GM21717 (cell line): ENCODE results near the gene AMN.
"Not testable (repeated sequence)": the region's sequence is repeated elsewhere in the genome, so short reads cannot be mapped to it uniquely, and the experiment has no call there.

Experiments
- ATAC-seq: cut with Tn5 transposase; IDR thresholded peaks from one replicate; pipeline ENCODE4 v1.9.1; 2021; ENCODE audit warnings: mild to moderate bottlenecking, moderate library complexity; ENCODE audit not compliant: unreplicated experiment

Gene AMN

GRCh38 chr14:102922490-102923200, at the start of gene AMN:
AMN (plus strand) TSS chr14:102922663; CDS start chr14:102922689, 26 bp downstream.
- ATAC-seq, result no peak

- no peak for ATAC-seq
Observed at GRCh38 chr14:102873131-102873530, 49.3 kb upstream of the AMN start.

DNA sequence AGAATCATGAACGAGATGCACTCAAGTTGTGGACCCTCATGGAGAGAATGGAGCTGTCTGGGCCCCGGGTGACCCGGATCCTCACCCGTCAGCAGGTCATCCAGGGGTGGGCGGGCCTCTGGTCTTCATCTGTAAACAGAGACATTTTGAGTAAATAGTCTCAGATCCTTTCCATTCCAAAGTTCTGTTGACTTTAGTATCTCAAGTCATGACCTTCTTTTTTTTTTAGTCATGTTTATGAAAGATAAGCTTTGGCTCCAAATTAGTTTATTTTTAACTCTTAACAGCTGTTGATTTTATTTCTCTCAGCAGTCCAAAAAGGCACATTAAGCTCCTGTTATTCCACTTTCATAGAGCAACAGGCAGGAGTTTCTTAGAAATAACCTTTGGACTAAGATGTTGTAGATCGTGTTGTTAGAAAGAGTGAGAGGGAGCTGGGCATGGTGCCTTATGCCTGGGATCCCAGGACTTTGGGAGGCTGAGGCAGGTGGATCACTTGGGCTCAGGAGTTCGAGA, 48.9 kb upstream of the AMN start:
- ATAC-seq, result no peak

- no peak for ATAC-seq
Observed at GRCh38 chr14:102875652-102876051, 46.8 kb upstream of the AMN start.

GRCh38 chr14:102877511-102877910, 45.0 kb upstream of the AMN start:
- not testable (repeated sequence) for ATAC-seq

GRCh38 chr14:102878174-102878969, 44.1 kb upstream of the AMN start:
- no peak for ATAC-seq

DNA sequence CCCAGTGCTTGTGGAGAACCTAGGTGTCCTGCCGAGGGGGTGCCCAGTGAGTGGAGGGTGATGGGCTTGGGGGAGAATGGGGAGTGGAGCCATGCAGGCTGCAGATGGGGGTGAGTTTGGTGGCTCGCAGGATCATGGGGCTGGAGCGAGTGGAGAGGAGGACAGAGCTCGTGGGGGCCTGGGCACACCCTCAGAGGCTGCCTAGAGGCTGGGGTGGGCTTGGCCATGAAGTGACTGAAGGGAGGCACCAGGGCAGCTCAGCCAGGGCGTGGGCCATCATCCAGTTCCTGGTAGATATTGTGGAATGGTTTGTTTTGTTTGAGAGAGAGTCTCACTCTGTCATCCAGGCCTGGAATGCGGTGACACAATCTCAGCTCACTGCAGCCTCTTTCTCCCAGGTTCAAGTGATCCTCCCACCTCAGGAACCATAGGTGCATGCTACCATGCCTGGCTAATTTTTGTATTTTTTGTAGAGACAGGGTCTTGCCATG, 43.4 kb upstream of the AMN start:
- no peak for ATAC-seq

- ATAC-seq, result no peak
Observed at GRCh38 chr14:102882226-102882906, 40.1 kb upstream of the AMN start.

GRCh38 chr14:102883089-102883541, 39.3 kb upstream of the AMN start:
- no peak for ATAC-seq

DNA sequence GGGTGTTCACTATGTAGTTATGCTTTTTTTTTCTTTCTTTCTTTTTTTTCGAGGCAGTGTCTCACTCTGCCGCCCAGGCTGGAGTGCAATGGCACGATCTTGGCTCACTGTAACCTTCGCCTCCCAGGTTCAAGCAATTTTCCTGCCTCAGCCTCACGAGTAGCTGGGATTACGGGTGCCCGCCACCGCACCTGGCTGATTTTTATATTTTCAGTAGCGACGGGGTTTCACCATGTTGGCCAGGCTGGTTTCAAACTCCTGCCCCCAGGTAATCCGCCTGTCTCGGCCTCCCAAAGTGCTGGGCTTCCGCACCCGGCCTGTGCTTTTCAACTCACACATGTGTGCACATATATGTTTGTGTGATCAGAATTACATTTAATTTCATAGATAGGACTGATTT, 38.9 kb upstream of the AMN start:
- no peak for ATAC-seq

GRCh38 chr14:102885737-102886447, 36.6 kb upstream of the AMN start:
- no peak for ATAC-seq

GRCh38 chr14:102888748-102889147, 33.7 kb upstream of the AMN start:
- ATAC-seq, result no peak

GRCh38 chr14:102889615-102890014, 32.8 kb upstream of the AMN start:
- ATAC-seq, result no peak

GRCh38 chr14:102891111-102891510, 31.4 kb upstream of the AMN start:
- ATAC-seq, result no peak

DNA sequence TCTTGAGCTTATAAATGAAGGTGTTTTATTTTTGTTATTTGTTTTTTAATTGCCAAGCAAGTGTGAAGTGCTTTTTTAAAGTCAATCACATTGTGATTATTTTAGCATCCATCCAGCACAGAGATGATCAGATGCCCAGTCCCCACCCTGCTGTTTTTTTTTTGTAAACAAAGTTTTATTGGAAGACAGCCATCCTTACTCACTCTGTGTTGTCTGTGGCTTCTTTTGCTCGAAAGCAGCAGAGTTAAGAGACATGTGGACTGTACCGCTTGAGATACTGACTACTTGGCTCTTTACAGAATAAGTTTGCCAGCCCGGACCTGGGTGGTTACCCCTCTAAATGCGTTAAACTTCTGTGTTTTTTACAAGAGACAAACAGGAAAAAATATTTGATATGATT, 30.9 kb upstream of the AMN start:
- no peak for ATAC-seq

- no peak for ATAC-seq
Observed at GRCh38 chr14:102892651-102893050, 29.8 kb upstream of the AMN start.

DNA sequence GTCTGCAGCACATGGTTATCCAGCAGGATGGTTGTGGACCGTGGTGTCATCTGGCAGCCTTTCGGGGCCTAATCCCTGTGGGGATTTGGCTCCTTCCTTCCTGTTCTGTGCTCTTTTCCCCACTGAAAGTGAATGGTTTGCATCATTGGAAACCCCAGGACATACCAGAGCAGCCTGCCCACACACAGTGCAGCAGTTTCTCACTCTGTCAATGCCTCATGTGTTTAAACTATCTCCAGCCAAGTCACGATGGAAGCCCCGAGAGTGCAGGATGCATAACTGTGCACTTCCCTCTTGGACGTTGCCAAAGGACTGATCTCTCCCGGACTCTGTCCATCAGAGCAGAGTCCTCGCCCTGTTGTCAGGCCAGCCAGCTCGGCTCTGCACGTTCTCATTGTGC, 29.0 kb upstream of the AMN start:
- no peak for ATAC-seq

GRCh38 chr14:102896735-102897134, 25.7 kb upstream of the AMN start:
- ATAC-seq, result not testable (repeated sequence)

DNA sequence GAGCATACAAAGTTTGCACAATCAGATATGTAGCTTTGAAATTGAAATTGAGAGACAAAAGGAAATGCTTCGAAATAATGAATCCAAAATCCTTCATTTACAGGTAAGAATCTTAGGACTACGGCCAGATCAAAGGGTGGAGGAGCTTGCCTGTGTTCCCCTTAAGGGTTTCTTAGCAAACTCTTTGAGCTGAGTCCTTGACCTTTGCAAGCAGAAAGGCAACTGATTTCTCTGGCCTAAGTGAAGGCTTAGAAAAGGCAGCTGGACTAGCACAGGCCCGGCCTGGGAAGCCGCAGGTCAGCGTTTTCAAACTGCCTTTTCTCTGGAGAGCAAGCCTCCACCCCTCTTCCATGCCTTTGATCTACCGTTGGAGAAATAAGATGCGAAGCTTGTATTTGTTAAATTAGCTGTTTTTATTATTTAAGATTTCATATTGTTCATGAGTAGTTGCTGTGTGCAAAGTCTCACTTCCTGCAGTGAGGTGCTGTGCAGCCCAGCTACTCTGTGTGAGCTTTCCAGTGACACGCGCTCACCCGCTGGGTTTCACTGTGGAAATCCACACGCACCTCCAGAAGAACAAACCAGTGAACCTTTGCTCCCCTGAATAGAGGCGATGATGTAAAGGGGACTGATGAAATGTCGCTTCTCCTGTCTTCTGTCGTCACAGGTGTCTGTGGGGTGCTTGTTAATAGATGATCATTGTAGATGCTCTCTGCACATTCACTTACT, 25.0 kb upstream of the AMN start:
- ATAC-seq, result no peak

DNA sequence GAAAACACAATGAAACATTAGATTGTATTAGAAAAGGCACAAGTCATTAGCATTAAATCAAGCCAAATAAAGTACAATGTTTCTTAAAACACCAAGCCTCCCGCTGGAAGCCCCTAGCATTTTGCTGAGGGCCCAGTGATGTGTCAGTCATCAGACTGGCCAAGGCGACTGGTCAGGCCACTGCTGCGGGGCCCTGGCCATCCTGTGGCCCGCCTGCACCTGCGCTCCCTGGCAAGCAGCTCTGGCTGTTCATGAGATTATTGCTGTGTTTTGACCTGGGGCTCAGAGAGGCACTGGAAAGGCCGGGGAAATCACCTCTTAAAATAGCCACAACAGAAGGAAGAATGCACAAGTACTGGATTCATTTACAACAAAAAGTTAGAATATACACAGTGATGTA, 24.2 kb upstream of the AMN start:
- no peak for ATAC-seq
